Liver (tissue), 9 donors: Measurements from ENCODE around the gene FAM124A. TPM values are rescaled to one million over a fixed set of nuclear protein-coding genes. Genes with fewer than 3 reads are reported as not detected.

ENCODE experiments used
- DNase-seq: peaks from one replicate; pipeline ENCODE4 v3.0.0-alpha.2; 2017; ENCODE audit warnings: low spot score
- H3K27ac ChIP-seq, 2 donors: one replicate each; pipeline ENCODE4 v1.7.0; 2013; ENCODE audit warnings: inconsistent platforms in 2 of 2, low read length in 2 of 2, control low read depth in 1 of 2, low read depth in 1 of 2, mild to moderate bottlenecking in 1 of 2
- H3K27me3 ChIP-seq, 4 donors: one replicate each; pipeline versions ENCODE4 v1.6.1 to v1.7.0; 2013; ENCODE audit warnings: low read length in 3 of 4, inconsistent platforms in 1 of 4, mild to moderate bottlenecking in 1 of 4, moderate library complexity in 1 of 4; ENCODE audit not compliant: control insufficient read depth in 4 of 4, insufficient read depth in 4 of 4
- H3K36me3 ChIP-seq, 4 donors: one replicate each; pipeline versions ENCODE4 v1.6.1 to v1.7.0; 2013; ENCODE audit warnings: low read length in 3 of 4, mild to moderate bottlenecking in 3 of 4, low read depth in 1 of 4, moderate library complexity in 1 of 4; ENCODE audit not compliant: control insufficient read depth in 4 of 4, insufficient read depth in 3 of 4
- H3K4me1 ChIP-seq, 4 donors: one replicate each; pipeline versions ENCODE4 v1.6.1 to v1.7.0; 2013; ENCODE audit warnings: low read length in 3 of 4, mild to moderate bottlenecking in 3 of 4, moderate library complexity in 1 of 4; ENCODE audit not compliant: control insufficient read depth in 4 of 4, insufficient read depth in 4 of 4
- H3K4me3 ChIP-seq, 3 donors: one replicate each; pipeline versions ENCODE4 v1.6.1 to v1.7.0; 2013; ENCODE audit warnings: low read length in 3 of 3, control low read depth in 1 of 3, low read depth in 1 of 3, mild to moderate bottlenecking in 1 of 3
- H3K9ac ChIP-seq, 2 donors: one replicate each; pipeline ENCODE4 v1.7.0; 2013; ENCODE audit warnings: low read length in 2 of 2, mild to moderate bottlenecking in 2 of 2, moderate library complexity in 2 of 2, control low read depth in 1 of 2, low read depth in 1 of 2
- H3K9me3 ChIP-seq, 4 donors: one replicate each; pipeline versions ENCODE4 v1.6.1 to v1.7.0; 2013; ENCODE audit warnings: low read length in 3 of 4; ENCODE audit not compliant: control insufficient read depth in 4 of 4
- ATF3 ChIP-seq: IDR thresholded peaks from 2 replicates; pipeline ENCODE4 v1.6.1; 2016; ENCODE audit warnings: antibody characterized with exemption
- FOXA1 ChIP-seq: IDR thresholded peaks from 2 replicates; pipeline ENCODE4 v1.6.1; 2016; ENCODE audit warnings: antibody characterized with exemption
- GABPA ChIP-seq, 2 donors: IDR thresholded peaks in 1 of 2; conservative IDR thresholded peaks in 1 of 2; 2 replicates each; pipeline ENCODE4 v1.6.1; 2016; ENCODE audit warnings: antibody characterized with exemption in 2 of 2, mild to moderate bottlenecking in 1 of 2, moderate library complexity in 1 of 2
- HNF4A ChIP-seq, 2 donors: conservative IDR thresholded peaks; 2 replicates each; pipeline ENCODE4 v1.6.1; 2016; ENCODE audit warnings: antibody characterized with exemption in 2 of 2, mild to moderate bottlenecking in 2 of 2
- MAX ChIP-seq: IDR thresholded peaks from 2 replicates; pipeline ENCODE4 v1.6.1; 2016; ENCODE audit warnings: antibody characterized with exemption
- NR2F2 ChIP-seq: IDR thresholded peaks from 2 replicates; pipeline ENCODE4 v1.6.1; 2016; ENCODE audit warnings: antibody characterized with exemption
- REST ChIP-seq: IDR thresholded peaks from 2 replicates; pipeline ENCODE4 v1.6.1; 2016; ENCODE audit warnings: antibody characterized with exemption, mild to moderate bottlenecking
- TAF1 ChIP-seq: conservative IDR thresholded peaks from 2 replicates; pipeline ENCODE4 v1.6.1; 2016; ENCODE audit warnings: antibody characterized with exemption, mild to moderate bottlenecking
- YY1 ChIP-seq: IDR thresholded peaks from 2 replicates; pipeline ENCODE4 v1.6.1; 2016; ENCODE audit warnings: antibody characterized with exemption, mild to moderate bottlenecking
- ZBTB33 ChIP-seq: IDR thresholded peaks from 2 replicates; pipeline ENCODE4 v1.6.1; 2016; ENCODE audit warnings: antibody characterized with exemption
- WGBS: extraction: QIAGEN DNeasy Blood & Tissue Kit; methylation state at CpG from one replicate; pipeline ENCODE4 v1.1.7; 2013; 5-methylcytosine and 5-hydroxymethylcytosine counted together
- polyA plus RNA-seq, 2 donors: library from polyadenylated mRNA; stranded (reverse) in 1 of 2; unstranded in 1 of 2; fragments of 200-250 nt in 1 of 2; fragments of >200 nt in 1 of 2; fragmentation: Nextera tagmentation in 1 of 2; extraction: Ambion mirVana in 1 of 2; gene quantifications; one replicate each; pipeline versions ENCODE4 v1.2.1 to v1.2.3, GENCODE V29; 2013 to 2015
- total RNA-seq, 2 donors: library from RNA; depleted of rRNA; stranded (reverse); fragments of >200 nt; gene quantifications; one replicate each; pipeline ENCODE4 v1.2.3, GENCODE V29; 2014
- donor health status: healthy.
- donor health status: healthy.
- donor health status: healthy.
- donor health status: healthy.
- donor health status: healthy.

The FAM124A gene
- total and polyA plus RNA-seq, 4 donors: 0.33 to 0.92 (median 0.46) TPM

- TF ChIP-seq REST: no peak
- TF ChIP-seq FOXA1: no peak
Observed at GRCh38 chr13:51236491-51236792, 14.2 kb downstream of the FAM124A start (continued).

GRCh38 chr13:51237386-51237785, 15.2 kb downstream of the FAM124A start:
- Histone ChIP-seq H3K4me1 (no peaks in the 10 kb centered on the region), H3K9ac (no peak overlapping the region), H3K9me3 (no peaks in the 10 kb centered on the region), H3K4me3 (no peak overlapping the region), H3K27ac (no peak overlapping the region), H3K27me3 (no peaks in the 10 kb centered on the region), H3K36me3 (no peaks in the 10 kb centered on the region)
- DNase-seq: no peak
- WGBS: 89% methylated on average over 4 of the region's 4 CpGs
- no peak for TF ChIP-seq ZBTB33
- TF ChIP-seq NR2F2: no peak

GRCh38 chr13:51237887-51238286, 15.7 kb downstream of the FAM124A start:
- no peak for TF ChIP-seq ATF3
- Histone ChIP-seq H3K27ac (no peak overlapping the region), H3K4me3 (no peak overlapping the region), H3K27me3 (no peaks in the 10 kb centered on the region), H3K9me3 (no peaks in the 10 kb centered on the region), H3K4me1 (no peaks in the 10 kb centered on the region), H3K36me3 (no peaks in the 10 kb centered on the region), H3K9ac (no peak overlapping the region)
- 97% methylated on average over 2 of the region's 2 CpGs for WGBS
- DNase-seq: no peak

- Histone ChIP-seq H3K36me3 (no peaks in the 10 kb centered on the region), H3K27me3 (peaks cover 0 to 2% (median 0%) of the 10 kb centered on the region in 4 donors), H3K4me1 (no peaks in the 10 kb centered on the region), H3K9ac (no peak overlapping the region), H3K4me3 (no peak overlapping the region), H3K9me3 (no peaks in the 10 kb centered on the region), H3K27ac (no peak overlapping the region)
- no peak for DNase-seq
- TF ChIP-seq HNF4A (conservative IDR thresholded peaks at IDR 0.05): no peak
- TF ChIP-seq YY1: no peak
- no peak for TF ChIP-seq ATF3
- no peak for TF ChIP-seq FOXA1
- no peak for TF ChIP-seq MAX
- TF ChIP-seq GABPA (IDR thresholded peaks at IDR 0.05 in 1 of 2, conservative IDR thresholded peaks at IDR 0.05 in 1 of 2): no peak
- TF ChIP-seq TAF1: no peak
- 67% methylated on average over 5 of the region's 5 CpGs for WGBS
Observed at GRCh38 chr13:51240178-51240577, 18.0 kb downstream of the FAM124A start.
